MM.1S (cell line): ENCODE data around the gene RNPEP.

ENCODE experiments used
- DNase-seq: peaks from one replicate; pipeline ENCODE4 v3.0.0-alpha.2; 2015
- H2AFZ ChIP-seq: fragments of 300-600 bp; sonication (generic); 2 replicates; pipeline ENCODE4 v1.6.0; 2016; ENCODE audit warnings: antibody characterized with exemption, low read length
- H3F3A ChIP-seq: fragments of 300-600 bp; sonication (generic); 2 replicates; pipeline ENCODE4 v1.6.1; 2016; ENCODE audit warnings: mild to moderate bottlenecking, antibody characterized with exemption, low read length, moderate library complexity, mixed read lengths; ENCODE audit not compliant: insufficient read depth
- H3K27ac ChIP-seq: fragments of 300-600 bp; sonication (generic); 2 replicates; pipeline ENCODE4 v1.5.1; 2016; ENCODE audit warnings: mild to moderate bottlenecking, low read length
- H3K27me3 ChIP-seq: fragments of 300-600 bp; sonication (generic); replicated peaks from 2 replicates; pipeline ENCODE4 v1.6.0; 2016; ENCODE audit warnings: low read length; ENCODE audit not compliant: insufficient read depth
- H3K36me3 ChIP-seq: fragments of 300-600 bp; sonication (generic); replicated peaks from 2 replicates; pipeline ENCODE4 v1.6.1; 2016; ENCODE audit warnings: mild to moderate bottlenecking, low read length, mixed read lengths; ENCODE audit not compliant: insufficient read depth
- H3K4me1 ChIP-seq: fragments of 300-600 bp; sonication (generic); 2 replicates; pipeline ENCODE4 v1.6.1; 2016; ENCODE audit warnings: low read length, mixed read lengths
- H3K4me2 ChIP-seq: fragments of 300-600 bp; sonication (generic); 2 replicates; pipeline ENCODE4 v1.6.0; 2016; ENCODE audit warnings: low read depth, low read length
- H3K4me3 ChIP-seq: fragments of 300-600 bp; sonication (generic); 2 replicates; pipeline ENCODE4 v1.5.1; 2016; ENCODE audit warnings: low read length, mixed read lengths
- H3K79me2 ChIP-seq: fragments of 300-600 bp; sonication (generic); 2 replicates; pipeline ENCODE4 v1.6.1; 2016; ENCODE audit warnings: mixed run types, low read length, mixed read lengths
- H3K9ac ChIP-seq: fragments of 300-600 bp; sonication (generic); 2 replicates; pipeline ENCODE4 v1.6.1; 2016; ENCODE audit warnings: low read length, mixed read lengths
- H3K9me2 ChIP-seq: fragments of 300-600 bp; sonication (generic); replicated peaks from 2 replicates; pipeline ENCODE4 v1.6.1; 2016; ENCODE audit warnings: mild to moderate bottlenecking, low read length, mixed read lengths; ENCODE audit not compliant: insufficient read depth
- H3K9me3 ChIP-seq: fragments of 300-600 bp; sonication (generic); replicated peaks from 2 replicates; pipeline ENCODE4 v1.6.1; 2016; ENCODE audit warnings: mild to moderate bottlenecking, low read length, mixed read lengths; ENCODE audit not compliant: insufficient read depth
- H4K20me1 ChIP-seq: fragments of 300-600 bp; sonication (generic); 2 replicates; pipeline ENCODE4 v1.6.1; 2016; ENCODE audit warnings: mild to moderate bottlenecking, low read length, moderate library complexity, mixed read lengths; ENCODE audit not compliant: insufficient read depth
- CTCF ChIP-seq: fragments of 300-600 bp; sonication (generic); IDR thresholded peaks from 2 replicates; pipeline ENCODE4 v1.5.1; 2016; ENCODE audit warnings: antibody characterized with exemption, low read length, mixed read lengths
- EZH2 ChIP-seq: fragments of 300-600 bp; sonication (generic); optimal IDR thresholded peaks from 2 replicates; pipeline ENCODE3; 2017; ENCODE audit warnings: low read depth, mild to moderate bottlenecking, antibody characterized with exemption, low read length, mixed read lengths
- EZH2phosphoT487 ChIP-seq: fragments of 300-600 bp; sonication (generic); IDR thresholded peaks from 2 replicates; pipeline ENCODE4 v1.6.1; 2018; ENCODE audit warnings: antibody characterized with exemption, low read length

Gene RNPEP

GRCh38 chr1:201988601-201989000 lies 6.2 kb downstream of the RNPEP start:
- Histone ChIP-seq H3K36me3 (no peaks in the 10 kb centered on the region), H3K27me3 (no peaks in the 10 kb centered on the region), H3K9ac (no peak overlapping the region), H2AFZ (no peak overlapping the region), H3K27ac (no peak overlapping the region), H3K4me1 (peaks cover 3% of the 10 kb centered on the region; the same call in 1 of the 2 replicates), H3K4me3 (no peak overlapping the region), H3K4me2 (no peak overlapping the region), H3K79me2 (peaks cover 32% of the 10 kb centered on the region), H3F3A (peaks cover under 1% of the 10 kb centered on the region; the same call in 1 of the 2 replicates), H4K20me1 (no peaks in the 10 kb centered on the region), H3K9me3 (no peaks in the 10 kb centered on the region), H3K9me2 (no peaks in the 10 kb centered on the region)
- no peak for DNase-seq
- TF ChIP-seq CTCF, result no peak
- TF ChIP-seq EZH2, result no peak
- no peak for TF ChIP-seq EZH2phosphoT487

GRCh38 chr1:201989354-201990128 lies 7.1 kb downstream of the RNPEP start:
- DNase-seq, result no peak
- no peak for TF ChIP-seq CTCF
- TF ChIP-seq EZH2, result no peak
- TF ChIP-seq EZH2phosphoT487, result no peak
- H3K9ac ChIP-seq, result no peak overlapping the region
- H4K20me1 ChIP-seq, result no peaks in the 10 kb centered on the region
- H3K27ac ChIP-seq, result no peak overlapping the region
- H3K4me2 ChIP-seq, result no peak overlapping the region
- no peak overlapping the region for H2AFZ ChIP-seq
- no peaks in the 10 kb centered on the region for H3K9me3 ChIP-seq
- peaks cover 23% of the 10 kb centered on the region for H3K79me2 ChIP-seq
- H3F3A ChIP-seq, result no peaks in the 10 kb centered on the region
- H3K9me2 ChIP-seq, result no peaks in the 10 kb centered on the region
- no peaks in the 10 kb centered on the region for H3K4me1 ChIP-seq
- H3K36me3 ChIP-seq, result no peaks in the 10 kb centered on the region
- H3K4me3 ChIP-seq, result no peak overlapping the region
- no peaks in the 10 kb centered on the region for H3K27me3 ChIP-seq

- Histone ChIP-seq H2AFZ (no peak overlapping the region), H3K36me3 (no peaks in the 10 kb centered on the region), H3K27ac (no peak overlapping the region), H3K9ac (no peak overlapping the region), H3K4me2 (no peak overlapping the region), H3K9me3 (no peaks in the 10 kb centered on the region), H3K4me3 (no peak overlapping the region), H3K4me1 (no peaks in the 10 kb centered on the region), H3F3A (no peaks in the 10 kb centered on the region), H3K9me2 (no peaks in the 10 kb centered on the region), H3K79me2 (peaks cover 14% of the 10 kb centered on the region), H3K27me3 (no peaks in the 10 kb centered on the region), H4K20me1 (no peaks in the 10 kb centered on the region)
- TF ChIP-seq EZH2phosphoT487 (no peak), EZH2 (no peak), CTCF (no peak)
- no peak for DNase-seq
Measured at GRCh38 chr1:201990427-201990826, 8.0 kb downstream of the RNPEP start.
